SU-DHL-6 (cell line): Measurements from ENCODE around the gene LEMD3.

Source experiments
- H2AFZ ChIP-seq: fragments of 200-600 bp; sonication (generic); 2 replicates; pipeline ENCODE4 v1.6.1; 2014; ENCODE audit warnings: low read depth, mild to moderate bottlenecking, moderate library complexity, mixed read lengths, antibody characterized with exemption, low read length; ENCODE audit not compliant: severe bottlenecking
- H3F3A ChIP-seq: fragments of 200-600 bp; shearing (Covaris generic); 2 replicates; pipeline ENCODE4 v1.6.0; 2016; ENCODE audit warnings: antibody characterized with exemption, mild to moderate bottlenecking; ENCODE audit not compliant: insufficient read depth
- H3K27ac ChIP-seq: fragments of 200-600 bp; sonication (generic); 2 replicates; pipeline ENCODE4 v1.5.1; 2016; ENCODE audit warnings: low read depth, mild to moderate bottlenecking, low read length, moderate library complexity, mixed read lengths
- H3K27me3 ChIP-seq: fragments of 200-600 bp; sonication (generic), shearing (Covaris generic); 2 replicates; pipeline ENCODE4 v1.6.0; 2014; ENCODE audit warnings: mild to moderate bottlenecking, low read length
- H3K36me3 ChIP-seq: fragments of 200-600 bp; sonication (generic); 2 replicates; pipeline ENCODE4 v1.6.1; 2014; ENCODE audit warnings: mild to moderate bottlenecking, low read length, mixed read lengths
- H3K4me2 ChIP-seq: fragments of 300-600, 200-600 bp; shearing (Covaris generic), sonication (generic); 2 replicates; pipeline ENCODE4 v1.6.0; 2014; ENCODE audit warnings: low read length, low read depth, mild to moderate bottlenecking; ENCODE audit not compliant: poor library complexity, severe bottlenecking
- H3K4me3 ChIP-seq: fragments of 200-600 bp; sonication (generic); 2 replicates; pipeline ENCODE4 v1.5.1; 2014; ENCODE audit warnings: antibody characterized with exemption, low read length, mild to moderate bottlenecking, mixed read lengths; ENCODE audit not compliant: insufficient read depth, poor library complexity, severe bottlenecking
- H3K79me2 ChIP-seq: fragments of 200-600 bp; sonication (generic); 2 replicates; pipeline ENCODE4 v1.6.1; 2014; ENCODE audit warnings: mild to moderate bottlenecking, low read length, moderate library complexity; ENCODE audit not compliant: insufficient read depth
- H3K9ac ChIP-seq: fragments of 200-600 bp; sonication (generic); 2 replicates; pipeline ENCODE4 v1.7.0; 2014; ENCODE audit warnings: mild to moderate bottlenecking, low read length
- H3K9me2 ChIP-seq: fragments of 200-600 bp; sonication (generic); replicated peaks from 2 replicates; pipeline ENCODE4 v1.6.1; 2014; ENCODE audit warnings: low read length; ENCODE audit not compliant: insufficient read depth
- H3K9me3 ChIP-seq: fragments of 200-600 bp; sonication (generic); 2 replicates; pipeline ENCODE4 v1.6.1; 2014; ENCODE audit warnings: low read length, mixed read lengths; ENCODE audit not compliant: insufficient read depth
- H4K20me1 ChIP-seq: fragments of 200-600 bp; sonication (generic); 2 replicates; pipeline ENCODE4 v1.6.1; 2014; ENCODE audit warnings: low read depth, mild to moderate bottlenecking, antibody characterized with exemption, low read length, moderate library complexity, mixed read lengths
- EZH2phosphoT487 ChIP-seq: fragments of 200-600 bp; sonication (generic), shearing (Covaris generic); conservative IDR thresholded peaks from 2 replicates; pipeline ENCODE4 v1.6.1; 2018; ENCODE audit warnings: mild to moderate bottlenecking, antibody characterized with exemption, low read length, moderate library complexity, mixed read lengths
- TF ChIP-seq, protein P1 (sequence below): fragments of 200-600 bp; sonication (generic); IDR thresholded peaks from one replicate; pipeline ENCODE4 v1.5.1; 2017; ENCODE audit warnings: antibody characterized with exemption, mild to moderate bottlenecking, low read length, moderate library complexity; ENCODE audit not compliant: insufficient read depth, poor library complexity, severe bottlenecking

Gene LEMD3

DNA sequence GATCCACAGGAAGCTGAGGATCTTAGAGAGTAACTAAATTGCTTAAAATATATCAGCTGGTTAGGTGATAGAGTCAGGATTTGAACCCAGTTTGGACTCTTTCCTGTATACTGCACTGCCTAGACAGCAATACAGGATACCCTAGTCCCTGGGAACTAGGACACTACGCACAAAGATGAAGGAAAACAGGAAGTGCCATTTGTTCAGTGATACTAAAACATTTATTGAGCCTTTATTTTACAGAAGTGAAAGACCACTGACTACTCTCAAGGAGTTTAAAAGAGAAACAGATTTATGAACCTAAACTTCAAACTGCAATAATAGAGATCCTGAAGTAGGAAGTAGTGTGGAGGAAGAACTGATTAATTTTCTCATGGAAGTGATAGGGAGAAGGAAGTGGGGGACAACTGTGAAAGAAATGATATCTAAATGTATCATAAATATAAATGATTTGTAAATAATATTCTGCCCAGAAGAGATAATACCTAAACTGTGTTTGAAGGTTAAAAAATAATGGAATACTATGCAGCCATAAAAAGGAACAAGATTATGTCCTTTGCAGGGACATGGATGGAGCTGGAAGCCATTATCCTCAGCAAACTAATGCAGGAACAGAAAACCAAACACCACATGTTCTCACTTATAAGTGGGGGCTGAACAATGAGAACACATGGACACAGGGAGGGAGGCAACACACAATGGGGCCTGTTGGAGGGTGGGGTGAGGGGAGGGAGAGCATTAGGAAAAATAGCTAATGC is 127.3 kb downstream of the LEMD3 start:
- TF ChIP-seq, protein P1, sequence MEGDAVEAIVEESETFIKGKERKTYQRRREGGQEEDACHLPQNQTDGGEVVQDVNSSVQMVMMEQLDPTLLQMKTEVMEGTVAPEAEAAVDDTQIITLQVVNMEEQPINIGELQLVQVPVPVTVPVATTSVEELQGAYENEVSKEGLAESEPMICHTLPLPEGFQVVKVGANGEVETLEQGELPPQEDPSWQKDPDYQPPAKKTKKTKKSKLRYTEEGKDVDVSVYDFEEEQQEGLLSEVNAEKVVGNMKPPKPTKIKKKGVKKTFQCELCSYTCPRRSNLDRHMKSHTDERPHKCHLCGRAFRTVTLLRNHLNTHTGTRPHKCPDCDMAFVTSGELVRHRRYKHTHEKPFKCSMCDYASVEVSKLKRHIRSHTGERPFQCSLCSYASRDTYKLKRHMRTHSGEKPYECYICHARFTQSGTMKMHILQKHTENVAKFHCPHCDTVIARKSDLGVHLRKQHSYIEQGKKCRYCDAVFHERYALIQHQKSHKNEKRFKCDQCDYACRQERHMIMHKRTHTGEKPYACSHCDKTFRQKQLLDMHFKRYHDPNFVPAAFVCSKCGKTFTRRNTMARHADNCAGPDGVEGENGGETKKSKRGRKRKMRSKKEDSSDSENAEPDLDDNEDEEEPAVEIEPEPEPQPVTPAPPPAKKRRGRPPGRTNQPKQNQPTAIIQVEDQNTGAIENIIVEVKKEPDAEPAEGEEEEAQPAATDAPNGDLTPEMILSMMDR: no peak
- no peak for TF ChIP-seq EZH2phosphoT487
- no peak overlapping the region for H3K27ac ChIP-seq
- H3K4me2 ChIP-seq: no peak overlapping the region
- H4K20me1 ChIP-seq: no peaks in the 10 kb centered on the region
- no peaks in the 10 kb centered on the region for H3K36me3 ChIP-seq
- H3K4me3 ChIP-seq: no peak overlapping the region
- no peak overlapping the region for H3K9ac ChIP-seq
- no peak overlapping the region for H2AFZ ChIP-seq
- H3K9me3 ChIP-seq: no peaks in the 10 kb centered on the region
- no peaks in the 10 kb centered on the region for H3F3A ChIP-seq
- no peaks in the 10 kb centered on the region for H3K27me3 ChIP-seq
- no peaks in the 10 kb centered on the region for H3K9me2 ChIP-seq
- no peaks in the 10 kb centered on the region for H3K79me2 ChIP-seq
